ENCODE results near the gene TIGD1. TPM values are rescaled to one million over a fixed set of nuclear protein-coding genes. Genes with fewer than 3 reads are reported as not detected.

Gene TIGD1
- total RNA-seq, 4 donors from 2014 or later = 2.4 to 5.3 (median 4.2) TPM

DNA sequence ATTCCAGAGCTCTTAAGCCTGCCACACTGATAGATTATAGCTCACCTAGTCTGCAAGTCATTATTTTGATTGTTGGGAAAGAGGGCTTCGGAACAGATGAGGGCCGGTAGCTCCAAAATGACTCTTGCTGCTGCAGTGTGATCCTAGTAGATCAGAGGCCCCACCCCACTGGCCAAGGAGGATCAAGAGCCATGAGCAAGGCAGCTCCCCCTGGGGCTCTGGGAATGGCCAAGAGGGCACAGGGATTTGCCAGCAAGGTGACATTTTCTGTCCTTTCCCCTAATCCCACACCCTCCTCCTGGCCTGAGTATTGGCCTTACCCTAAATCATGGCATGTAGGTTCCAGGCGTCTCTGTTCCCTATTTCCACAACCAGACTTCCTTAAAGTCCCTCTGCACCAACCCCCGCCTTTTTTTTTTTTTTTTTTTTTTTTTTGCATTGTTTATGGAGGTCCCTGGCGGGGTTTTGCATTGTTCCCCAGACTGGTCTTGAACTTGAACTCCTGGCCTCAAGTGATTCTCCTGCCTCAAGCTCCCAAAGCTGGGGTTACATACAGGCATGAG lies 36.7 kb upstream of the TIGD1 start:
- Histone ChIP-seq H3K27me3 (no peaks in the 10 kb centered on the region), H3K36me3 (peaks cover 0 to 34% (median 0%) of the 10 kb centered on the region in 3 donors), H3K4me3 (no peak overlapping the region), H3K9me3 (peaks cover 0 to 15% (median 0%) of the 10 kb centered on the region in 4 donors), H3K27ac (no peak overlapping the region), H3K4me1 (peaks cover 0 to 6% (median 0%) of the 10 kb centered on the region in 4 donors)
- no peak for DNase-seq (ENCODE audit: low spot score in 2 of 2)
- TF ChIP-seq EP300 (IDR thresholded peaks at IDR 0.05) (no peak), POLR2A (IDR thresholded peaks at IDR 0.05) (no peak)
- TF ChIP-seq, protein P1, sequence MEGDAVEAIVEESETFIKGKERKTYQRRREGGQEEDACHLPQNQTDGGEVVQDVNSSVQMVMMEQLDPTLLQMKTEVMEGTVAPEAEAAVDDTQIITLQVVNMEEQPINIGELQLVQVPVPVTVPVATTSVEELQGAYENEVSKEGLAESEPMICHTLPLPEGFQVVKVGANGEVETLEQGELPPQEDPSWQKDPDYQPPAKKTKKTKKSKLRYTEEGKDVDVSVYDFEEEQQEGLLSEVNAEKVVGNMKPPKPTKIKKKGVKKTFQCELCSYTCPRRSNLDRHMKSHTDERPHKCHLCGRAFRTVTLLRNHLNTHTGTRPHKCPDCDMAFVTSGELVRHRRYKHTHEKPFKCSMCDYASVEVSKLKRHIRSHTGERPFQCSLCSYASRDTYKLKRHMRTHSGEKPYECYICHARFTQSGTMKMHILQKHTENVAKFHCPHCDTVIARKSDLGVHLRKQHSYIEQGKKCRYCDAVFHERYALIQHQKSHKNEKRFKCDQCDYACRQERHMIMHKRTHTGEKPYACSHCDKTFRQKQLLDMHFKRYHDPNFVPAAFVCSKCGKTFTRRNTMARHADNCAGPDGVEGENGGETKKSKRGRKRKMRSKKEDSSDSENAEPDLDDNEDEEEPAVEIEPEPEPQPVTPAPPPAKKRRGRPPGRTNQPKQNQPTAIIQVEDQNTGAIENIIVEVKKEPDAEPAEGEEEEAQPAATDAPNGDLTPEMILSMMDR (IDR thresholded peaks at IDR 0.05) = no peak
- WGBS, 2 donors = 75 to 76% methylated on average over 5 of the region's 5 CpGs

DNA sequence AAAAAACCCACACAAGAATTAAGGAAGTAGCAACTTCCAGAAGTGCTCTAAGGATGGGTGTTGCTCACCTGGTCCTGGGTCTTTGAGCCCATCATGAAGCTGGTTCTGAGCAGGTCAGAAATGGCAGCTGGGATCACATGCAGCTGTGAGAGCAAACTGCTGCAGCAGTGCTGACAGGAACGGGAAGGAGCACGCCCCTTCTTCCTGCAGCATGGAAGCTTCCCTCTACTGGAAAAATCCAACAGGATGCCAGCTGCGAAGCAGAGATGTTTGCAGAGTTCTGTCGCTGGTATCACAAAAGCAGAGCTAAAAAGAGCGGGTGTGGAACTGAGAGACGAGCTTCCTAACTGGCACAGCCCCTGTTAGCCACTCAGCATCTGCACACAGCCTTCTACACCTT lies 33.9 kb upstream of the TIGD1 start:
- no peak for TF ChIP-seq EP300 (IDR thresholded peaks at IDR 0.05)
- TF ChIP-seq, protein P1 (IDR thresholded peaks at IDR 0.05) = no peak
- no peak for TF ChIP-seq POLR2A (IDR thresholded peaks at IDR 0.05)
- H3K4me1 ChIP-seq = peaks cover 0 to 4% (median 0%) of the 10 kb centered on the region in 4 donors
- no peak overlapping the region for H3K4me3 ChIP-seq
- no peak overlapping the region for H3K27ac ChIP-seq
- no peak for DNase-seq (ENCODE audit: low spot score in 2 of 2)
- peaks cover 0 to 61% (median 0%) of the 10 kb centered on the region in 3 donors for H3K36me3 ChIP-seq
- 89 to 90% methylated on average over 6 of the region's 6 CpGs for WGBS, 2 donors
- peaks cover 0 to 15% (median 0%) of the 10 kb centered on the region in 4 donors for H3K9me3 ChIP-seq
- no peaks in the 10 kb centered on the region for H3K27me3 ChIP-seq

DNA sequence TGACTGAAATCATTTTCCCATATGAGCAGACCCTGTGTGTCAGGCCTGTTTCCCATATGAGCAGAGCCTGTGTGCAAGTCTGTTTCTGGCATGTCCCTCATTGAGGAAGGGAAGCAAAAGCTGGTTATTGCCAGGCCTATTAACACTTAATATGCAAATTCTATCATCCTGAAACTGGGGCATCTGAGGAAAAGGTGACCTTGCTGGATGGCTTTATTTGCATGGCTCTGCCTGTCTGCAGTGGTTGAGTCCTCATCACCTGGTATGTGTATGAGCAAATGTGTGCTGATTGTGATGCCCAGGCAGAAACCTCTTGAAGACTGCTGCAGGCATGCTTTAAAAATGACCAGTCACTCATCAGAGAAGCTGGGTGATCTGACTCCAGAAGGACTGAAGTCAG lies 31.4 kb upstream of the TIGD1 start:
- Histone ChIP-seq H3K27ac (no peak overlapping the region), H3K4me3 (no peak overlapping the region), H3K36me3 (peaks cover 0 to 85% (median 0%) of the 10 kb centered on the region in 3 donors), H3K27me3 (no peaks in the 10 kb centered on the region), H3K9me3 (peaks cover 0 to 15% (median 0%) of the 10 kb centered on the region in 4 donors), H3K4me1 (no peaks in the 10 kb centered on the region)
- DNase-seq (ENCODE audit: low spot score in 2 of 2) = no peak
- TF ChIP-seq, protein P1 (IDR thresholded peaks at IDR 0.05) = no peak
- TF ChIP-seq POLR2A (IDR thresholded peaks at IDR 0.05) = no peak
- no peak for TF ChIP-seq EP300 (IDR thresholded peaks at IDR 0.05)

DNA sequence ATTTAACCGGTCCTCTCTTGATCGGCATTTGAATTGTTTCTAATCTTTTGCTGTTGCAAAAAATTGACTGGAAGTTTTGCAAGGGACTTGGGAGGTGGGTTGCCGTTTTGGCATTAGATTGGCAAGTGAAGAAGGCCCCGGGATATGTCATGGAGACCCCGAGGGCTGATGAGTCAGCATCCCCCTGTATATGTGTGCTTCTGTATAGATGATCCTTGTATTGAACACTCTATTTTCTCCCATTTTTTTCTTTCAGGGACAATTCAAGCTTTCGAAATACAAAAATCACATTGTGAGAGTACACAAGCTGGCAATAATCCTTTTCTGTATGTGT lies 30.3 kb upstream of the TIGD1 start:
- WGBS, 2 donors = 86 to 89% methylated on average over 6 of the region's 6 CpGs
- H3K36me3 ChIP-seq = peaks cover 0 to 88% (median 0%) of the 10 kb centered on the region in 3 donors

DNA sequence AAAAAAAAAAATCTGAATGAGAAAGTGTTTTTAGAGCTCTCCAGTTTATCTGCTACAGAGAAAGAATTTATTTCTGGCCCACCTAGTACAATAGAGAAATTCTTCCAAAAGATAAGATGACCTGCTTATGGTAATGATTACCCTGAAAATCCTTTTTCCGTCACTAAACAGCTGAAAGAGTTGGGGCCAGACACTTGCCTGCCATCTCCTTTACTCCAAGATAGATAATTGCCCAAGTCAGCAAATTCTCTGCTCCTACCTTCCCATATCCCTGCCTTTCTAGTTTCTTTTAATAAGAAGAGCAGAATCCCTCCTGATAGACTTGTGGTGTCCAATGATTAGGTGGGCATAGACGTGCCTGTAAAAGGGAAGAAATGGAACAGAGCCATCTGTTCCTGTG lies 28.3 kb upstream of the TIGD1 start:
- DNase-seq (ENCODE audit: low spot score in 2 of 2) = no peak
- peaks cover 0 to 2% (median 0%) of the 10 kb centered on the region in 4 donors for H3K9me3 ChIP-seq
- no peak for TF ChIP-seq EP300 (IDR thresholded peaks at IDR 0.05)
- TF ChIP-seq, protein P1 (IDR thresholded peaks at IDR 0.05) = no peak
- no peak for TF ChIP-seq POLR2A (IDR thresholded peaks at IDR 0.05)
- WGBS, 2 donors = 93 to 95% methylated on average over 2 of the region's 2 CpGs
- no peaks in the 10 kb centered on the region for H3K27me3 ChIP-seq
- peaks cover 0 to 90% (median 0%) of the 10 kb centered on the region in 3 donors for H3K36me3 ChIP-seq
- H3K4me1 ChIP-seq = no peaks in the 10 kb centered on the region
- H3K27ac ChIP-seq = no peak overlapping the region
- H3K4me3 ChIP-seq = no peak overlapping the region

More for the DNA sequence above, 30.3 kb upstream of the TIGD1 start:
- Histone ChIP-seq H3K27ac (no peak overlapping the region), H3K4me3 (no peak overlapping the region), H3K27me3 (no peaks in the 10 kb centered on the region), H3K9me3 (peaks cover 0 to 15% (median 0%) of the 10 kb centered on the region in 4 donors), H3K4me1 (no peaks in the 10 kb centered on the region)
- DNase-seq (ENCODE audit: low spot score in 2 of 2) = no peak
- TF ChIP-seq, protein P1 (IDR thresholded peaks at IDR 0.05) = no peak
